Endothelial cell of umbilical vein (primary cell): Measurements from ENCODE around the gene ARSK. TPM values are rescaled to one million over a fixed set of nuclear protein-coding genes. Genes with fewer than 3 reads are reported as not detected.

Experiments
- BruUV-seq: library from RNA; stranded (reverse); fragments of 400-500 nt; replicated peaks from 2 replicates; lab custom pipeline; 2021; lab: Mats Ljungman, UMichigan
- CTCF ChIA-PET: fragments of 300-600, 350-600 bp; sonication (Branson Sonifier 250); formaldehyde crosslinking; loops from one replicate; lab custom pipeline; 2021; ENCODE audit warnings: antibody characterized with exemption, inconsistent platforms; lab: Charles Lee
- POLR2A ChIA-PET: fragments of 300-600, 350-600 bp; sonication (Branson Sonifier 250); formaldehyde crosslinking; loops from one replicate; lab custom pipeline; 2021; ENCODE audit warnings: antibody characterized with exemption, inconsistent platforms; lab: Charles Lee
- DNase-seq: peaks from one replicate; pipeline ENCODE4 v3.0.0-alpha.2; 2011; ENCODE audit warnings: low read depth, low spot score
- FAIRE-seq: peaks from 2 replicates; lab custom pipeline; 2011; peaks lifted over from hg19 to GRCh38; lab: Jason Lieb, UNC
- H2AFZ ChIP-seq: 2 replicates; pipeline ENCODE4 v1.6.0; 2012; ENCODE audit warnings: low read depth, low read length, control low read depth, inconsistent platforms
- H3K27ac ChIP-seq: 2 replicates; pipeline ENCODE4 v1.5.1; 2011; ENCODE audit warnings: low read depth, mild to moderate bottlenecking, control low read depth, low read length, moderate library complexity; ENCODE audit not compliant: insufficient read depth
- H3K27me3 ChIP-seq, 2 experiments: 2 replicates each; pipeline versions ENCODE4 v1.6.0 to v1.6.1; 2011; ENCODE audit warnings: low read length in 2 of 2, mixed read lengths in 1 of 2; ENCODE audit not compliant: control insufficient read depth in 2 of 2, insufficient read depth in 2 of 2
- H3K36me3 ChIP-seq, 2 experiments: 2 replicates in 1 of 2; 3 replicates in 1 of 2; pipeline ENCODE4 v1.5.1; 2011; ENCODE audit warnings: low read length in 2 of 2, mild to moderate bottlenecking in 1 of 2, moderate library complexity in 1 of 2; ENCODE audit not compliant: control insufficient read depth in 2 of 2, insufficient read depth in 2 of 2; ENCODE audit errors: extremely low read depth in 1 of 2
- H3K4me1 ChIP-seq: 3 replicates; pipeline ENCODE4 v1.5.1; 2011; ENCODE audit warnings: mild to moderate bottlenecking, low read length; ENCODE audit not compliant: control insufficient read depth, insufficient read depth; ENCODE audit errors: extremely low read depth
- H3K4me2 ChIP-seq: 2 replicates; pipeline ENCODE4 v1.6.1; 2011; ENCODE audit warnings: low read length, control low read depth, mixed read lengths; ENCODE audit not compliant: insufficient read depth
- H3K4me3 ChIP-seq, 3 experiments: fragments of 200-600 bp in 1 of 3; sonication (generic), shearing (Covaris generic) in 1 of 3; replicated peaks in 1 of 3; 2 replicates each; pipeline ENCODE4 v1.5.1; 2011 to 2016; ENCODE audit warnings: control low read depth in 3 of 3, low read length in 3 of 3, mild to moderate bottlenecking in 2 of 3, inconsistent platforms in 1 of 3, low read depth in 1 of 3, moderate library complexity in 1 of 3; ENCODE audit not compliant: insufficient read depth in 1 of 3
- H3K79me2 ChIP-seq: 2 replicates; pipeline ENCODE4 v1.6.0; 2012; ENCODE audit warnings: low read length, inconsistent platforms; ENCODE audit not compliant: control insufficient read depth, insufficient read depth
- H3K9ac ChIP-seq: replicated peaks from 2 replicates; pipeline ENCODE3; 2011; ENCODE audit warnings: low read length, control low read depth; ENCODE audit not compliant: insufficient read depth; ENCODE audit errors: extremely low read depth
- H3K9me1 ChIP-seq: replicated peaks from 3 replicates; pipeline ENCODE4 v1.6.0; 2011; ENCODE audit warnings: mild to moderate bottlenecking, low read length; ENCODE audit not compliant: control insufficient read depth, insufficient read depth; ENCODE audit errors: extremely low read depth
- H3K9me3 ChIP-seq: replicated peaks from 2 replicates; pipeline ENCODE4 v1.5.1; 2012; ENCODE audit warnings: low read length, inconsistent platforms; ENCODE audit not compliant: control insufficient read depth, insufficient read depth
- H4K20me1 ChIP-seq: replicated peaks from 2 replicates; pipeline ENCODE3; 2011; ENCODE audit warnings: mild to moderate bottlenecking, low read length; ENCODE audit not compliant: control insufficient read depth, insufficient read depth; ENCODE audit errors: extremely low read depth
- EZH2 ChIP-seq: IDR thresholded peaks from 2 replicates; pipeline ENCODE4 v1.6.1; 2012; ENCODE audit warnings: borderline replicate concordance, low read depth, mild to moderate bottlenecking, moderate library complexity, low read length, inconsistent platforms; ENCODE audit not compliant: severe bottlenecking
- FOS ChIP-seq: IDR thresholded peaks from 2 replicates; pipeline ENCODE4 v1.6.1; 2011; ENCODE audit warnings: mild to moderate bottlenecking, low read length, moderate library complexity, borderline replicate concordance; ENCODE audit not compliant: insufficient read depth
- GATA2 ChIP-seq: IDR thresholded peaks from 2 replicates; pipeline ENCODE4 v1.7.0; 2011; ENCODE audit warnings: low read depth, mild to moderate bottlenecking, moderate library complexity, mixed read lengths, low read length; ENCODE audit not compliant: insufficient read length, insufficient read depth
- JUN ChIP-seq: IDR thresholded peaks from 2 replicates; pipeline ENCODE4 v1.6.1; 2011; ENCODE audit warnings: borderline replicate concordance, low read depth; ENCODE audit not compliant: insufficient read length, insufficient read depth
- MYC ChIP-seq: IDR thresholded peaks from one replicate; pipeline ENCODE4 v1.6.1; 2011; ENCODE audit warnings: mild to moderate bottlenecking, low read depth, low read length
- POLR2A ChIP-seq: IDR thresholded peaks from 2 replicates; pipeline ENCODE4 v1.6.1; 2012; ENCODE audit warnings: low read depth, mild to moderate bottlenecking, control low read depth, low read length
- POLR2AphosphoS5 ChIP-seq: IDR thresholded peaks from 2 replicates; pipeline ENCODE4 v1.6.1; 2012; ENCODE audit warnings: low read depth, mild to moderate bottlenecking, control low read depth, low read length, moderate library complexity; ENCODE audit not compliant: insufficient read depth
- dilution Hi-C: fragments of 300-500 bp; cut with MboI; formaldehyde crosslinking; loops from one replicate; pipeline ENCODE4 v1.15.0; 2019; ENCODE audit warnings: low sequenced_read_pairs; ENCODE audit not compliant: extremely low pct_ligation_motif_present
- intact Hi-C: fragments of 100-400 bp; cut with micrococcal nuclease; formaldehyde crosslinking; loops from one replicate; pipeline ENCODE4 v1.10.0; 2022
- polyA plus RNA-seq, 4 experiments: library from polyadenylated mRNA; depleted of rRNA in 3 of 4; stranded (reverse) in 3 of 4; unstranded in 1 of 4; fragments of >200 nt; gene quantifications; 2 replicates each; pipeline versions ENCODE4 v1.2.1 to v1.2.3, GENCODE V29; 2011 to 2012; ENCODE audit warnings: missing spikeins in 1 of 4
- total RNA-seq: library from RNA; stranded (reverse); gene quantifications from 2 replicates; pipeline ENCODE4 v1.2.3, GENCODE V29; 2021
- TF ChIP-seq, protein P1 (sequence below): IDR thresholded peaks from 2 replicates; pipeline ENCODE4 v1.6.1; 2011; ENCODE audit not compliant: insufficient read depth, insufficient read length
- TF ChIP-seq, protein P2 (sequence below), 2 donors: IDR thresholded peaks; 1 replicate in 1 of 2; 2 replicates in 1 of 2; pipeline ENCODE4 v1.5.1; 2011; ENCODE audit warnings: low read length in 2 of 2, mild to moderate bottlenecking in 2 of 2, moderate library complexity in 2 of 2, control low read depth in 1 of 2, inconsistent platforms in 1 of 2, low read depth in 1 of 2; ENCODE audit not compliant: insufficient read depth in 1 of 2; ENCODE audit errors: extremely low read depth in 1 of 2

Gene ARSK
- total and polyA plus RNA-seq, 2 donors (not counting 3 experiments of a cell fraction or from before 2014, with no cell fraction given), result 3.7 to 4.9 TPM

DNA sequence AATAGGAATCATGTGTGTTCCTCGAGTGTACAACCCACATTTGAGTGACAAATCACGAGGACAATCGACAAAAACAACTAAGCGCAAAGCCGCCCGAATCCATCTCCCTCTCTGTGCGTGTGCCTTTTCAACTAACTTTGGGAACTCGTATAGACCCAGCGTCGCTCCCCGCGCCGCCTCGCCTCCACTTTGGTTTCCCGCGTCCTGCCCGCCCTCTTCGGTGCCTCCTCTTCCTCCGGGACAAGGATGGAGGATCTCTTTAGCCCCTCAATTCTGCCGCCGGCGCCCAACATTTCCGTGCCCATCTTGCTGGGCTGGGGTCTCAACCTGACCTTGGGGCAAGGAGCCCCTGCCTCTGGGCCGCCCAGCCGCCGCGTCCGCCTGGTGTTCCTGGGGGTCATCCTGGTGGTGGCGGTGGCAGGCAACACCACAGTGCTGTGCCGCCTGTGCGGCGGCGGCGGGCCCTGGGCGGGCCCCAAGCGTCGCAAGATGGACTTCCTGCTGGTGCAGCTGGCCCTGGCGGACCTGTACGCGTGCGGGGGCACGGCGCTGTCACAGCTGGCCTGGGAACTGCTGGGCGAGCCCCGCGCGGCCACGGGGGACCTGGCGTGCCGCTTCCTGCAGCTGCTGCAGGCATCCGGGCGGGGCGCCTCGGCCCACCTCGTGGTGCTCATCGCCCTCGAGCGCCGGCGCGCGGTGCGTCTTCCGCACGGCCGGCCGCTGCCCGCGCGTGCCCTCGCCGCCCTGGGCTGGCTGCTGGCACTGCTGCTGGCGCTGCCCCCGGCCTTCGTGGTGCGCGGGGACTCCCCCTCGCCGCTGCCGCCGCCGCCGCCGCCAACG, 65.3 kb downstream of the ARSK start, which contains the start of gene GPR150:
Gene GPR150 (plus strand): TSS at position 58 of the 840 bp plus-strand sequence. CDS start 189 bp downstream, at position 247.
- Histone ChIP-seq H3K4me2 (peak within 1 kb of the TSS; percentile 89), H3K4me1 (peaks cover 23% of the 10 kb centered on the region), H3K79me2 (no peaks in the 10 kb centered on the region), H3K9ac (peak within 1 kb of the TSS; percentile 42), H3K9me1 (no peaks in the 10 kb centered on the region), H3K4me3 (peak within 1 kb of the TSS; percentile 18 to 54 (median 53)), H4K20me1 (no peaks in the 10 kb centered on the region), H3K27ac (peak within 1 kb of the TSS; percentile 44), H2AFZ (peak within 1 kb of the TSS; percentile 89), H3K27me3 (no peaks in the 10 kb centered on the region), H3K9me3 (no peaks in the 10 kb centered on the region), H3K36me3 (no peaks in the 10 kb centered on the region)
- peak; percentile 46 for FAIRE-seq
- peak; percentile 39 for DNase-seq
- dilution Hi-C loops, result no loop called here
- ChIA-PET POLR2A (no interaction called here), CTCF (interaction anchor here (1.7 kb wide), 1 partner anchor 11 kb away, joined by 5 read pairs; no protein-coding TSS in a partner anchor)
- BruUV-seq, result no TSS peak
- no peak for TF ChIP-seq FOS
- TF ChIP-seq POLR2AphosphoS5, result no peak
- TF ChIP-seq, protein P1, sequence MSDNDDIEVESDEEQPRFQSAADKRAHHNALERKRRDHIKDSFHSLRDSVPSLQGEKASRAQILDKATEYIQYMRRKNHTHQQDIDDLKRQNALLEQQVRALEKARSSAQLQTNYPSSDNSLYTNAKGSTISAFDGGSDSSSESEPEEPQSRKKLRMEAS, result peak; percentile 67
- TF ChIP-seq MYC, result peak; percentile 29
- no peak for TF ChIP-seq GATA2
- no peak for TF ChIP-seq EZH2
- peak; percentile 31 for TF ChIP-seq POLR2A
- TF ChIP-seq, protein P2, sequence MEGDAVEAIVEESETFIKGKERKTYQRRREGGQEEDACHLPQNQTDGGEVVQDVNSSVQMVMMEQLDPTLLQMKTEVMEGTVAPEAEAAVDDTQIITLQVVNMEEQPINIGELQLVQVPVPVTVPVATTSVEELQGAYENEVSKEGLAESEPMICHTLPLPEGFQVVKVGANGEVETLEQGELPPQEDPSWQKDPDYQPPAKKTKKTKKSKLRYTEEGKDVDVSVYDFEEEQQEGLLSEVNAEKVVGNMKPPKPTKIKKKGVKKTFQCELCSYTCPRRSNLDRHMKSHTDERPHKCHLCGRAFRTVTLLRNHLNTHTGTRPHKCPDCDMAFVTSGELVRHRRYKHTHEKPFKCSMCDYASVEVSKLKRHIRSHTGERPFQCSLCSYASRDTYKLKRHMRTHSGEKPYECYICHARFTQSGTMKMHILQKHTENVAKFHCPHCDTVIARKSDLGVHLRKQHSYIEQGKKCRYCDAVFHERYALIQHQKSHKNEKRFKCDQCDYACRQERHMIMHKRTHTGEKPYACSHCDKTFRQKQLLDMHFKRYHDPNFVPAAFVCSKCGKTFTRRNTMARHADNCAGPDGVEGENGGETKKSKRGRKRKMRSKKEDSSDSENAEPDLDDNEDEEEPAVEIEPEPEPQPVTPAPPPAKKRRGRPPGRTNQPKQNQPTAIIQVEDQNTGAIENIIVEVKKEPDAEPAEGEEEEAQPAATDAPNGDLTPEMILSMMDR (IDR thresholded peaks at IDR 0.05; ENCODE audit: extremely low read depth in 1 of 2, insufficient read depth in 1 of 2, low read depth in 1 of 2, low read length in 2 of 2), result no peak
- no peak for TF ChIP-seq JUN
- intact Hi-C loops, result loop anchor here (1.0 kb wide), 1 partner anchor 65 kb away; the partner anchor contains the start of gene ARSK
